PC-9 (cell line): ENCODE data around the gene UBR7.
"Not testable (repeated sequence)": the region's sequence is repeated elsewhere in the genome, so short reads cannot be mapped to it uniquely, and the experiment has no call there.

ENCODE experiments used
- EZH2 ChIP-seq: fragments of 200-600 bp; sonication (generic); IDR thresholded peaks from 2 replicates; pipeline ENCODE4 v1.8.0; 2017; ENCODE audit warnings: antibody characterized with exemption, low read depth
- TF ChIP-seq, protein P1 (sequence below): fragments of 200-600 bp; sonication (generic); conservative IDR thresholded peaks from 2 replicates; pipeline ENCODE4 v1.6.1; 2017; ENCODE audit warnings: mixed run types, antibody characterized with exemption, mild to moderate bottlenecking, moderate library complexity

DNA sequence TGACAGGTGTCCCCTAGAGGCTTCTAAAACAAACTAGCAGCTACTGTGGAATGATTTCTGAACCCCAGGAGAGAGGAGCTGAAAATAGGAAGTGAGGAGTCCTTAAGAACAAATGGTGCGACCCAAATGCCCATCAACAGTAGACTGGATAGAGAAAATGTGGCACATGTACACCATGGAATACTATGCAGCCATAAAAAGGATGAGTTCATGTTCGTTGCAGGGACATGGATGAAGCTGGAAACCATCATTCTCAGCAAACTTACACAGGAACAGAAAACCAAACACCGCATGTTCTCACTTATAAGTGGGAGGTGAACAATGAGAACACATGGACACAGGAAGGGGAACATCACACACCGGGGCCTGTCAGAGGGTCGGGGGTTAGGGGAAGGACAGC, 26.0 kb downstream of the UBR7 start:
- TF ChIP-seq, protein P1, sequence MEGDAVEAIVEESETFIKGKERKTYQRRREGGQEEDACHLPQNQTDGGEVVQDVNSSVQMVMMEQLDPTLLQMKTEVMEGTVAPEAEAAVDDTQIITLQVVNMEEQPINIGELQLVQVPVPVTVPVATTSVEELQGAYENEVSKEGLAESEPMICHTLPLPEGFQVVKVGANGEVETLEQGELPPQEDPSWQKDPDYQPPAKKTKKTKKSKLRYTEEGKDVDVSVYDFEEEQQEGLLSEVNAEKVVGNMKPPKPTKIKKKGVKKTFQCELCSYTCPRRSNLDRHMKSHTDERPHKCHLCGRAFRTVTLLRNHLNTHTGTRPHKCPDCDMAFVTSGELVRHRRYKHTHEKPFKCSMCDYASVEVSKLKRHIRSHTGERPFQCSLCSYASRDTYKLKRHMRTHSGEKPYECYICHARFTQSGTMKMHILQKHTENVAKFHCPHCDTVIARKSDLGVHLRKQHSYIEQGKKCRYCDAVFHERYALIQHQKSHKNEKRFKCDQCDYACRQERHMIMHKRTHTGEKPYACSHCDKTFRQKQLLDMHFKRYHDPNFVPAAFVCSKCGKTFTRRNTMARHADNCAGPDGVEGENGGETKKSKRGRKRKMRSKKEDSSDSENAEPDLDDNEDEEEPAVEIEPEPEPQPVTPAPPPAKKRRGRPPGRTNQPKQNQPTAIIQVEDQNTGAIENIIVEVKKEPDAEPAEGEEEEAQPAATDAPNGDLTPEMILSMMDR = not testable (repeated sequence)
- TF ChIP-seq EZH2 = not testable (repeated sequence)
